Measurements from ENCODE around the gene UBN1.

Gene UBN1

GRCh38 chr16:4874666-4875065, 27.4 kb downstream of the UBN1 start:
- no peak for DNase-seq (ENCODE audit: low spot score in 2 of 2)
- Histone ChIP-seq H3K4me1 (no peaks in the 10 kb centered on the region), H3K4me3 (no peak overlapping the region), H3K36me3 (replicated peaks) (peaks cover 76% of the 10 kb centered on the region), H3K9me3 (no peaks in the 10 kb centered on the region), H3K27me3 (ENCODE audit: low read depth) (no peaks in the 10 kb centered on the region)
- in situ Hi-C loops (cut with MboI; ENCODE audit: low sequenced_read_pairs): no loop called here

- Histone ChIP-seq H3K36me3 (replicated peaks) (peaks cover 80% of the 10 kb centered on the region), H3K9me3 (no peaks in the 10 kb centered on the region), H3K4me3 (no peak overlapping the region), H3K4me1 (no peaks in the 10 kb centered on the region), H3K27me3 (ENCODE audit: low read depth) (no peaks in the 10 kb centered on the region)
- no peak for DNase-seq (ENCODE audit: low spot score in 2 of 2)
- in situ Hi-C loops (cut with MboI; ENCODE audit: low sequenced_read_pairs): no loop called here
Measured at GRCh38 chr16:4876646-4877379, 29.5 kb downstream of the UBN1 start.

GRCh38 chr16:4877380-4877685, 30.1 kb downstream of the UBN1 start:
- Histone ChIP-seq H3K27me3 (ENCODE audit: low read depth) (no peaks in the 10 kb centered on the region), H3K4me3 (no peak overlapping the region), H3K4me1 (no peaks in the 10 kb centered on the region), H3K36me3 (replicated peaks) (peaks cover 80% of the 10 kb centered on the region), H3K9me3 (no peaks in the 10 kb centered on the region)
- DNase-seq (ENCODE audit: low spot score in 2 of 2): no peak
- in situ Hi-C loops (cut with MboI; ENCODE audit: low sequenced_read_pairs): no loop called here

- in situ Hi-C loops (cut with MboI; ENCODE audit: low sequenced_read_pairs): no loop called here
- no peaks in the 10 kb centered on the region for H3K27me3 ChIP-seq (ENCODE audit: low read depth)
- H3K36me3 ChIP-seq (replicated peaks): peaks cover 81% of the 10 kb centered on the region
- no peaks in the 10 kb centered on the region for H3K9me3 ChIP-seq
- no peaks in the 10 kb centered on the region for H3K4me1 ChIP-seq
- DNase-seq (ENCODE audit: low spot score in 2 of 2): no peak
- no peak overlapping the region for H3K4me3 ChIP-seq
Measured at GRCh38 chr16:4879049-4879448, 31.8 kb downstream of the UBN1 start.

- Histone ChIP-seq H3K9me3 (no peaks in the 10 kb centered on the region), H3K4me1 (no peaks in the 10 kb centered on the region), H3K27me3 (ENCODE audit: low read depth) (no peaks in the 10 kb centered on the region), H3K36me3 (replicated peaks) (peaks cover 78% of the 10 kb centered on the region), H3K4me3 (no peak overlapping the region)
- in situ Hi-C loops (cut with MboI; ENCODE audit: low sequenced_read_pairs): no loop called here
- DNase-seq (ENCODE audit: low spot score in 2 of 2): no peak
Measured at GRCh38 chr16:4880006-4880580, 32.8 kb downstream of the UBN1 start.

- no peak overlapping the region for H3K4me3 ChIP-seq
- no peaks in the 10 kb centered on the region for H3K4me1 ChIP-seq
- no peaks in the 10 kb centered on the region for H3K9me3 ChIP-seq
- H3K27me3 ChIP-seq (ENCODE audit: low read depth): no peaks in the 10 kb centered on the region
- no peak for DNase-seq (ENCODE audit: low spot score in 2 of 2)
- in situ Hi-C loops (cut with MboI; ENCODE audit: low sequenced_read_pairs): no loop called here
- H3K36me3 ChIP-seq (replicated peaks): peaks cover 66% of the 10 kb centered on the region
Measured at GRCh38 chr16:4882000-4882632, 34.8 kb downstream of the UBN1 start.

- no peak overlapping the region for H3K4me3 ChIP-seq
- no peaks in the 10 kb centered on the region for H3K27me3 ChIP-seq (ENCODE audit: low read depth)
- peaks cover 63% of the 10 kb centered on the region for H3K36me3 ChIP-seq (replicated peaks)
- H3K9me3 ChIP-seq: no peaks in the 10 kb centered on the region
- in situ Hi-C loops (cut with MboI; ENCODE audit: low sequenced_read_pairs): no loop called here
- no peak for DNase-seq (ENCODE audit: low spot score in 2 of 2)
- no peaks in the 10 kb centered on the region for H3K4me1 ChIP-seq
Measured at GRCh38 chr16:4882633-4883285, 35.5 kb downstream of the UBN1 start.

GRCh38 chr16:4883501-4883900, 36.2 kb downstream of the UBN1 start:
- H3K9me3 ChIP-seq: no peaks in the 10 kb centered on the region
- in situ Hi-C loops (cut with MboI; ENCODE audit: low sequenced_read_pairs): no loop called here
- no peak overlapping the region for H3K4me3 ChIP-seq
- no peak for DNase-seq (ENCODE audit: low spot score in 2 of 2)
- H3K36me3 ChIP-seq (replicated peaks): peaks cover 58% of the 10 kb centered on the region
- H3K27me3 ChIP-seq (ENCODE audit: low read depth): no peaks in the 10 kb centered on the region
- H3K4me1 ChIP-seq: no peaks in the 10 kb centered on the region

GRCh38 chr16:4884209-4884608, 36.9 kb downstream of the UBN1 start:
- no peaks in the 10 kb centered on the region for H3K9me3 ChIP-seq
- H3K4me1 ChIP-seq: no peaks in the 10 kb centered on the region
- peaks cover 56% of the 10 kb centered on the region for H3K36me3 ChIP-seq (replicated peaks)
- in situ Hi-C loops (cut with MboI; ENCODE audit: low sequenced_read_pairs): no loop called here
- DNase-seq (ENCODE audit: low spot score in 2 of 2): no peak
- no peak overlapping the region for H3K4me3 ChIP-seq
- H3K27me3 ChIP-seq (ENCODE audit: low read depth): no peaks in the 10 kb centered on the region

- peaks cover 46% of the 10 kb centered on the region for H3K36me3 ChIP-seq (replicated peaks)
- no peak overlapping the region for H3K4me3 ChIP-seq
- in situ Hi-C loops (cut with MboI; ENCODE audit: low sequenced_read_pairs): no loop called here
- H3K27me3 ChIP-seq (ENCODE audit: low read depth): no peaks in the 10 kb centered on the region
- H3K9me3 ChIP-seq: no peaks in the 10 kb centered on the region
- no peak for DNase-seq (ENCODE audit: low spot score in 2 of 2)
- no peaks in the 10 kb centered on the region for H3K4me1 ChIP-seq
Measured at GRCh38 chr16:4884972-4885874, 37.9 kb downstream of the UBN1 start.

GRCh38 chr16:4886151-4886550, 38.9 kb downstream of the UBN1 start:
- in situ Hi-C loops (cut with MboI; ENCODE audit: low sequenced_read_pairs): no loop called here
- Histone ChIP-seq H3K36me3 (replicated peaks) (peaks cover 37% of the 10 kb centered on the region), H3K27me3 (ENCODE audit: low read depth) (no peaks in the 10 kb centered on the region), H3K9me3 (no peaks in the 10 kb centered on the region), H3K4me1 (no peaks in the 10 kb centered on the region), H3K4me3 (no peak overlapping the region)
- no peak for DNase-seq (ENCODE audit: low spot score in 2 of 2)

GRCh38 chr16:4888428-4889135, 41.3 kb downstream of the UBN1 start:
- no peaks in the 10 kb centered on the region for H3K4me1 ChIP-seq
- in situ Hi-C loops (cut with MboI; ENCODE audit: low sequenced_read_pairs): no loop called here
- DNase-seq (ENCODE audit: low spot score in 2 of 2): no peak
- H3K36me3 ChIP-seq (replicated peaks): peaks cover 15% of the 10 kb centered on the region
- no peaks in the 10 kb centered on the region for H3K27me3 ChIP-seq (ENCODE audit: low read depth)
- no peaks in the 10 kb centered on the region for H3K9me3 ChIP-seq
- H3K4me3 ChIP-seq: no peak overlapping the region

GRCh38 chr16:4890026-4890425, 42.7 kb downstream of the UBN1 start:
- Histone ChIP-seq H3K4me1 (no peaks in the 10 kb centered on the region), H3K27me3 (ENCODE audit: low read depth) (no peaks in the 10 kb centered on the region), H3K9me3 (no peaks in the 10 kb centered on the region), H3K36me3 (replicated peaks) (peaks cover 5% of the 10 kb centered on the region; the same call in 1 of the 2 replicates), H3K4me3 (no peak overlapping the region)
- in situ Hi-C loops (cut with MboI; ENCODE audit: low sequenced_read_pairs): no loop called here
- DNase-seq (ENCODE audit: low spot score in 2 of 2): no peak

Data from HAP-1 (cell line).